Endothelial cell (in vitro differentiated cells): Measurements from ENCODE around the gene XPO5. TPM values are rescaled to one million over a fixed set of nuclear protein-coding genes. Genes with fewer than 3 reads are reported as not detected.

Source experiments
- DNase-seq: peaks from one replicate; pipeline ENCODE4 v3.0.0; 2021; ENCODE audit warnings: low spot score
- H3K27ac Mint-ChIP-seq: one replicate; pipeline ENCODE4 v1.8.0; 2021; ENCODE audit warnings: mixed read lengths, inconsistent platforms; ENCODE audit not compliant: unreplicated experiment
- H3K27me3 Mint-ChIP-seq: one replicate; pipeline ENCODE4 v1.8.0; 2021; ENCODE audit warnings: mild to moderate bottlenecking, moderate library complexity, mixed read lengths, inconsistent platforms; ENCODE audit not compliant: unreplicated experiment
- H3K36me3 Mint-ChIP-seq: one replicate; pipeline ENCODE4 v1.8.0; 2021; ENCODE audit warnings: mild to moderate bottlenecking, low read depth, mixed read lengths, inconsistent platforms; ENCODE audit not compliant: unreplicated experiment
- H3K4me1 Mint-ChIP-seq: one replicate; pipeline ENCODE4 v1.8.0; 2021; ENCODE audit warnings: mild to moderate bottlenecking, mixed read lengths, inconsistent platforms; ENCODE audit not compliant: unreplicated experiment
- H3K4me3 Mint-ChIP-seq: one replicate; pipeline ENCODE4 v1.8.0; 2021; ENCODE audit warnings: mild to moderate bottlenecking, mixed read lengths, inconsistent platforms; ENCODE audit not compliant: unreplicated experiment
- H3K9me3 Mint-ChIP-seq: one replicate; pipeline ENCODE4 v1.8.0; 2021; ENCODE audit warnings: mixed read lengths, inconsistent platforms; ENCODE audit not compliant: unreplicated experiment
- CTCF ChIP-seq: fragments of 200-600 bp; sonication (generic); IDR thresholded peaks from one replicate; pipeline ENCODE4 v1.5.0; 2021; ENCODE audit warnings: antibody characterized with exemption; ENCODE audit not compliant: unreplicated experiment
- total RNA-seq: library from RNA; stranded (reverse); fragmentation: NEBNext Ultra II Directional; extraction: Animal tissue kit (Norgen Biotek cat#: 25700); gene quantifications from one replicate; pipeline ENCODE4 v1.2.1, GENCODE V29; 2021; ENCODE audit not compliant: unreplicated experiment

The XPO5 gene
- total RNA-seq, 1 donor from 2014 or later = 37.6 TPM

- H3K4me1 Mint-ChIP-seq = peaks cover 21% of the 10 kb centered on the region
- H3K27ac Mint-ChIP-seq = no peak overlapping the region
Measured at GRCh38 chr6:43481075-43481474, 94.8 kb downstream of the XPO5 start.

GRCh38 chr6:43478008-43478372 lies 97.8 kb downstream of the XPO5 start:
- H3K9me3 Mint-ChIP-seq = no peaks in the 10 kb centered on the region
- DNase-seq = no peak
- no peak for TF ChIP-seq CTCF
- no peaks in the 10 kb centered on the region for H3K36me3 Mint-ChIP-seq
- peaks cover 21% of the 10 kb centered on the region for H3K4me1 Mint-ChIP-seq
- peaks cover 1% of the 10 kb centered on the region for H3K27me3 Mint-ChIP-seq
- peak overlapping the region; percentile 90 for H3K4me3 Mint-ChIP-seq
- peak overlapping the region; percentile 65 for H3K27ac Mint-ChIP-seq

More at GRCh38 chr6:43481075-43481474, 94.8 kb downstream of the XPO5 start:
- TF ChIP-seq CTCF = no peak
- no peak for DNase-seq
- no peaks in the 10 kb centered on the region for H3K9me3 Mint-ChIP-seq
- H3K4me3 Mint-ChIP-seq = no peak overlapping the region
- no peaks in the 10 kb centered on the region for H3K36me3 Mint-ChIP-seq
- peaks cover 1% of the 10 kb centered on the region for H3K27me3 Mint-ChIP-seq

GRCh38 chr6:43477235-43478007 lies 98.4 kb downstream of the XPO5 start, which contains the start of gene TJAP1:
TJAP1 (plus strand) TSS chr6:43477570; CDS start chr6:43499002, 21,432 bp downstream.
- Mint-ChIP-seq H3K27me3 (peaks cover 1% of the 10 kb centered on the region), H3K36me3 (no peaks in the 10 kb centered on the region), H3K27ac (peak within 1 kb of the TSS; percentile 65), H3K4me3 (peak within 1 kb of the TSS; percentile 90), H3K9me3 (no peaks in the 10 kb centered on the region), H3K4me1 (peaks cover 21% of the 10 kb centered on the region)
- peak; percentile 96 for DNase-seq
- no peak for TF ChIP-seq CTCF

GRCh38 chr6:43476746-43477145 lies 99.1 kb downstream of the XPO5 start:
- H3K27ac Mint-ChIP-seq = peak overlapping the region; percentile 65
- peaks cover 21% of the 10 kb centered on the region for H3K4me1 Mint-ChIP-seq
- peak overlapping the region; percentile 90 for H3K4me3 Mint-ChIP-seq
- peaks cover 1% of the 10 kb centered on the region for H3K27me3 Mint-ChIP-seq
- H3K36me3 Mint-ChIP-seq = no peaks in the 10 kb centered on the region
- H3K9me3 Mint-ChIP-seq = no peaks in the 10 kb centered on the region
- DNase-seq = no peak
- no peak for TF ChIP-seq CTCF

- Mint-ChIP-seq H3K4me1 (peaks cover 21% of the 10 kb centered on the region), H3K9me3 (no peaks in the 10 kb centered on the region), H3K27me3 (peaks cover 1% of the 10 kb centered on the region), H3K27ac (no peak overlapping the region), H3K4me3 (no peak overlapping the region), H3K36me3 (no peaks in the 10 kb centered on the region)
- no peak for TF ChIP-seq CTCF
- DNase-seq = no peak
Measured at GRCh38 chr6:43475516-43475915, 100.3 kb downstream of the XPO5 start.
